Panc1 (cell line): ENCODE data around the gene ESR1. TPM values are rescaled to one million over a fixed set of nuclear protein-coding genes. Genes with fewer than 3 reads are reported as not detected.

ENCODE experiments used
- ATAC-seq: fragments of 200-7000 bp; cut with Tn5 transposase; 2 replicates; pipeline ENCODE4 v1.9.1; 2020; ENCODE audit warnings: mild to moderate bottlenecking, moderate library complexity
- BruUV-seq: library from RNA; stranded (reverse); fragments of 400-500 nt; replicated peaks from 2 replicates; lab custom pipeline; 2021; lab: Mats Ljungman, UMichigan
- CTCF ChIA-PET: fragments of 300-600 bp; sonication (Branson Sonifier 250); formaldehyde crosslinking; loops from one replicate; lab custom pipeline; 2022; ENCODE audit warnings: antibody characterized with exemption; lab: Charles Lee
- POLR2A ChIA-PET: fragments of 300-600 bp; sonication (Branson Sonifier 250); formaldehyde crosslinking; loops from one replicate; lab custom pipeline; 2022; ENCODE audit warnings: antibody characterized with exemption; lab: Charles Lee
- DNase-seq: peaks from one replicate; pipeline ENCODE4 v3.0.0-alpha.2; 2010; ENCODE audit warnings: low read depth, low spot score
- H3K27ac ChIP-seq: 2 replicates; pipeline ENCODE4 v1.5.1; 2011; ENCODE audit warnings: mild to moderate bottlenecking, low read length, inconsistent platforms
- H3K27me3 ChIP-seq: fragments of 200-500 bp; sonication (Bioruptor generic); 2 replicates; pipeline ENCODE4 v1.6.0; 2014; ENCODE audit warnings: low read length, inconsistent platforms; ENCODE audit not compliant: control insufficient read depth, insufficient read depth
- H3K36me3 ChIP-seq: fragments of 200-500 bp; sonication (Bioruptor generic); 2 replicates; pipeline ENCODE4 v1.5.1; 2014; ENCODE audit warnings: inconsistent platforms, mild to moderate bottlenecking, low read length, moderate library complexity; ENCODE audit not compliant: control insufficient read depth, insufficient read depth
- H3K4me1 ChIP-seq: 2 replicates; pipeline ENCODE4 v1.5.1; 2011; ENCODE audit warnings: inconsistent platforms, mild to moderate bottlenecking, low read length, moderate library complexity; ENCODE audit not compliant: control insufficient read depth, insufficient read depth
- H3K4me3 ChIP-seq, 2 experiments: 2 replicates each; pipeline ENCODE4 v1.5.1; 2011 to 2012; ENCODE audit warnings: low read depth in 2 of 2, low read length in 2 of 2, mild to moderate bottlenecking in 2 of 2, inconsistent platforms in 1 of 2, moderate library complexity in 1 of 2
- H3K9me3 ChIP-seq: fragments of 200-500 bp; sonication (Bioruptor generic); 2 replicates; pipeline ENCODE4 v1.5.1; 2014; ENCODE audit warnings: low read depth, mild to moderate bottlenecking, inconsistent platforms, low read length, moderate library complexity; ENCODE audit not compliant: control insufficient read depth, insufficient read depth
- CTCF ChIP-seq: fragments of 450-650 bp; IDR thresholded peaks from 2 replicates; pipeline ENCODE4 v1.5.1; 2017; ENCODE audit warnings: mild to moderate bottlenecking
- POLR2AphosphoS5 ChIP-seq: IDR thresholded peaks from 2 replicates; pipeline ENCODE4 v1.6.1; 2012; ENCODE audit warnings: mild to moderate bottlenecking, low read depth, low read length, moderate library complexity
- REST ChIP-seq, 2 experiments: IDR thresholded peaks; 2 replicates each; pipeline ENCODE4 v1.6.1; 2011 to 2012; ENCODE audit warnings: low read depth in 2 of 2, control low read depth in 1 of 2, low read length in 1 of 2, mild to moderate bottlenecking in 1 of 2, moderate library complexity in 1 of 2; ENCODE audit not compliant: insufficient read depth in 1 of 2
- SIN3A ChIP-seq: IDR thresholded peaks from 2 replicates; pipeline ENCODE4 v1.6.1; 2012; ENCODE audit warnings: low read depth, mild to moderate bottlenecking, low read length, moderate library complexity, borderline replicate concordance; ENCODE audit not compliant: insufficient read depth
- TCF7L2 ChIP-seq: IDR thresholded peaks from 2 replicates; pipeline ENCODE4 v1.6.1; 2011; ENCODE audit warnings: mild to moderate bottlenecking, low read depth, low read length, inconsistent platforms
- in situ Hi-C: cut with HindIII; loops from 2 replicates; pipeline ENCODE4 v1.10.0; 2016; ENCODE audit warnings: low sequenced_read_pairs, low pct_unique_long_range_greater_than_20kb
- intact Hi-C: fragments of 100-400 bp; cut with micrococcal nuclease; formaldehyde crosslinking; loops from one replicate; pipeline ENCODE4 v1.10.0; 2022; ENCODE audit not compliant: unreplicated experiment
- total RNA-seq: library from RNA; stranded (reverse); gene quantifications from one replicate; pipeline ENCODE4 v1.2.1, GENCODE V29; 2021; ENCODE audit not compliant: unreplicated experiment

Gene ESR1
- total RNA-seq, 1 experiment from 2014 or later = 0.03 TPM

- Histone ChIP-seq H3K36me3 (no peaks in the 10 kb centered on the region), H3K27ac (no peak overlapping the region), H3K9me3 (no peaks in the 10 kb centered on the region), H3K27me3 (no peaks in the 10 kb centered on the region), H3K4me1 (no peaks in the 10 kb centered on the region), H3K4me3 (no peak overlapping the region)
- ATAC-seq (no peak), DNase-seq (no peak)
- in situ Hi-C loops (loop anchor here (25.0 kb wide), 1 partner anchor 103 kb away; no protein-coding TSS in a partner anchor), intact Hi-C loops (no loop called here)
- BruUV-seq = no TSS peak
- ChIA-PET POLR2A (no interaction called here), CTCF (no interaction called here)
- TF ChIP-seq POLR2AphosphoS5 = no peak
- no peak for TF ChIP-seq SIN3A
- no peak for TF ChIP-seq CTCF
- TF ChIP-seq TCF7L2 = no peak
- no peak for TF ChIP-seq REST (IDR thresholded peaks at IDR 0.05; ENCODE audit: insufficient read depth in 1 of 2, low read depth in 2 of 2, low read length in 1 of 2)
These were observed 282.5 kb downstream of the ESR1 start for GRCh38 chr6:152089992-152090391.

GRCh38 chr6:152091201-152091600 lies 283.7 kb downstream of the ESR1 start:
- POLR2A ChIA-PET = no interaction called here
- Histone ChIP-seq H3K36me3 (no peaks in the 10 kb centered on the region), H3K4me1 (no peaks in the 10 kb centered on the region), H3K9me3 (no peaks in the 10 kb centered on the region), H3K4me3 (no peak overlapping the region), H3K27me3 (no peaks in the 10 kb centered on the region), H3K27ac (no peak overlapping the region)
- TF ChIP-seq REST (IDR thresholded peaks at IDR 0.05; ENCODE audit: insufficient read depth in 1 of 2, low read depth in 2 of 2, low read length in 1 of 2) = no peak
- no peak for TF ChIP-seq TCF7L2
- TF ChIP-seq SIN3A = no peak
- TF ChIP-seq POLR2AphosphoS5 = no peak
- in situ Hi-C loops (loop anchor here (25.0 kb wide), 1 partner anchor 104 kb away; no protein-coding TSS in a partner anchor), intact Hi-C loops (no loop called here)
- CTCF ChIA-PET = no interaction called here
- no peak for ATAC-seq
- BruUV-seq = no TSS peak
- DNase-seq = no peak
